GM12878 (cell line): ENCODE measurements around the gene HYPK. TPM values are rescaled to one million over a fixed set of nuclear protein-coding genes. Genes with fewer than 3 reads are reported as not detected.
A peak's percentile ranks its signal among the peaks of the same experiment; 100 is the strongest.

Source experiments
- ATAC-seq: fragments of 200-7000 bp; cut with Tn5 transposase; 3 replicates; pipeline ENCODE4 v1.9.1; 2020; ENCODE audit warnings: mild to moderate bottlenecking, moderate library complexity
- BruUV-seq: library from RNA; stranded (reverse); fragments of 400-500 nt; replicated peaks from 2 replicates; lab custom pipeline; 2021; lab: Mats Ljungman, UMichigan
- CTCF ChIA-PET: fragments of 300-600 bp; sonication (Branson Sonifier 250); formaldehyde crosslinking; extraction: SDS; loops from one replicate; lab custom pipeline; 2021; ENCODE audit warnings: inconsistent platforms; lab: Yijun Ruan, JAX
- POLR2A ChIA-PET: fragments of 350-600 bp; formaldehyde crosslinking; extraction: SDS; loops from one replicate; lab custom pipeline; 2021; ENCODE audit warnings: inconsistent platforms; lab: Charles Lee
- RAD21 ChIA-PET: fragments of 300-600 bp; sonication (Branson Sonifier 250); formaldehyde crosslinking; loops from one replicate; lab custom pipeline; 2023; ENCODE audit warnings: antibody characterized with exemption; ENCODE audit not compliant: unreplicated experiment; lab: Charles Lee
- SMC1A ChIA-PET: fragments of 300-600 bp; sonication (Branson Sonifier 250); formaldehyde crosslinking; loops from one replicate; lab custom pipeline; 2023; ENCODE audit not compliant: unreplicated experiment, uncharacterized antibody; lab: Charles Lee
- DNase-seq: peaks from one replicate; pipeline ENCODE4 v3.0.0-alpha.2; 2011; ENCODE audit warnings: low read depth, low spot score
- FAIRE-seq: peaks from 3 replicates; lab custom pipeline; 2011; peaks lifted over from hg19 to GRCh38; lab: Jason Lieb, UNC
- H2AFZ ChIP-seq: 2 replicates; pipeline ENCODE4 v1.6.0; 2011; ENCODE audit warnings: low read depth, low read length, control low read depth; ENCODE audit not compliant: control insufficient read depth
- H3K27ac ChIP-seq: 2 replicates; pipeline ENCODE4 v1.5.1; 2011; ENCODE audit warnings: control low read depth; ENCODE audit not compliant: control insufficient read depth, insufficient read depth
- H3K27me3 ChIP-seq, 2 experiments: replicated peaks in 1 of 2; 2 replicates each; pipeline versions ENCODE4 v1.6.0 to v1.6.1; 2011; ENCODE audit warnings: low read length in 1 of 2; ENCODE audit not compliant: control insufficient read depth in 2 of 2, insufficient read depth in 2 of 2
- H3K36me3 ChIP-seq, 2 experiments: 2 replicates each; pipeline ENCODE4 v1.5.1; 2011; ENCODE audit warnings: low read length in 1 of 2; ENCODE audit not compliant: control insufficient read depth in 2 of 2, insufficient read depth in 2 of 2
- H3K4me1 ChIP-seq: 2 replicates; pipeline ENCODE4 v1.6.1; 2011; ENCODE audit warnings: mild to moderate bottlenecking, low read length, moderate library complexity, mixed read lengths; ENCODE audit not compliant: control insufficient read depth, insufficient read depth
- H3K4me2 ChIP-seq: 2 replicates; pipeline ENCODE4 v1.6.0; 2011; ENCODE audit warnings: control low read depth; ENCODE audit not compliant: control insufficient read depth, insufficient read depth
- H3K4me3 ChIP-seq: fragments of 200-600 bp; sonication (generic); 2 replicates; pipeline ENCODE4 v1.5.1; 2016
- H3K79me2 ChIP-seq: 2 replicates; pipeline ENCODE4 v1.6.0; 2011; ENCODE audit warnings: low read length; ENCODE audit not compliant: control insufficient read depth, insufficient read depth
- H3K9ac ChIP-seq: 2 replicates; pipeline ENCODE4 v1.8.0; 2011; ENCODE audit warnings: low read length, control low read depth, mixed read lengths; ENCODE audit not compliant: control insufficient read depth, insufficient read depth
- H3K9me3 ChIP-seq: replicated peaks from 3 replicates; pipeline ENCODE4 v1.5.1; 2011; ENCODE audit warnings: mild to moderate bottlenecking, low read length; ENCODE audit not compliant: control insufficient read depth, insufficient read depth
- H4K20me1 ChIP-seq: 2 replicates; pipeline ENCODE4 v1.6.0; 2011; ENCODE audit not compliant: control insufficient read depth, insufficient read depth
- NR2C1 ChIP-seq: fragments of 450-650 bp; IDR thresholded peaks from 2 replicates; pipeline ENCODE4 v1.6.1; 2017; ENCODE audit warnings: antibody characterized with exemption, mild to moderate bottlenecking, moderate library complexity
- STAT1 ChIP-seq: fragments of 450-650 bp; conservative IDR thresholded peaks from 2 replicates; pipeline ENCODE4 v1.6.1; 2014; ENCODE audit warnings: antibody characterized with exemption, mild to moderate bottlenecking
- YY1 ChIP-seq: IDR thresholded peaks from 2 replicates; pipeline ENCODE4 v1.6.1; 2011; ENCODE audit warnings: low read depth, mild to moderate bottlenecking, low read length
- WGBS: methylation state at CpG from one replicate; pipeline ENCODE4 v1.1.6; 2016; ENCODE audit warnings: low lambda C conversion rate; ENCODE audit not compliant: insufficient replicate concordance, insufficient coverage; ENCODE audit errors: missing lambda C conversion rate; 5-methylcytosine and 5-hydroxymethylcytosine counted together
- in situ Hi-C: fragments of 300-500 bp; cut with MboI; formaldehyde crosslinking; loops from 9 replicates; pipeline ENCODE4 v1.14.3; 2018; ENCODE audit warnings: mixed read lengths
- intact Hi-C: fragments of 100-400 bp; cut with micrococcal nuclease; formaldehyde crosslinking; loops from one replicate; pipeline ENCODE4 v1.14.2; 2022; ENCODE audit not compliant: unreplicated experiment
- polyA plus RNA-seq, 11 experiments: library from polyadenylated mRNA; depleted of rRNA in 4 of 11; unstranded in 6 of 11; stranded (reverse) in 5 of 11; fragments of >200 nt; fragmentation: Nextera tagmentation in 4 of 11; fragmentation: Illumina TruSeq in 1 of 11; extraction: Ambion mirVana in 4 of 11; extraction: Trizol in 1 of 11; gene quantifications; 1 replicate in 1 of 11; 2 replicates in 10 of 11; pipeline versions ENCODE4 v1.2.1 to v1.2.3, GENCODE V29; 2011 to 2016; ENCODE audit warnings: inconsistent platforms in 2 of 11, missing spikeins in 2 of 11, low read depth in 1 of 11
- total RNA-seq, 4 experiments: library from RNA; depleted of rRNA in 3 of 4; stranded (reverse); fragments of >200 nt in 3 of 4; fragmentation: Illumina TruSeq in 1 of 4; extraction: Trizol in 1 of 4; gene quantifications; 2 replicates each; pipeline versions ENCODE4 v1.2.1 to v1.2.3, GENCODE V29; 2013 to 2021

Gene HYPK
- total and polyA plus RNA-seq, 10 of the 15 experiments (the other 5 are each of a cell fraction or from before 2014, with no cell fraction given): 8.0 to 38.4 (median 17.5) TPM

- FAIRE-seq (no peak), ATAC-seq (no peak), DNase-seq (no peak)
- Histone ChIP-seq H3K79me2 (peaks cover 64% of the 10 kb centered on the region), H3K4me2 (peak overlapping the region; percentile 77), H3K36me3 (peaks cover 0 to 6% of the 10 kb centered on the region in 2 experiments; a peak in 2 of 4 replicates), H3K27me3 (no peaks in the 10 kb centered on the region), H3K4me1 (peaks cover 10% of the 10 kb centered on the region; the same call in 1 of the 2 replicates), H3K9me3 (no peaks in the 10 kb centered on the region), H3K4me3 (no peak overlapping the region), H3K9ac (no peak overlapping the region), H3K27ac (no peak overlapping the region), H2AFZ (no peak overlapping the region), H4K20me1 (no peaks in the 10 kb centered on the region)
- no peak for TF ChIP-seq STAT1
- no peak for TF ChIP-seq YY1
- no peak for TF ChIP-seq NR2C1
- ChIA-PET SMC1A (interaction anchor here (1.1 to 4.3 kb wide), 4 partner anchors 9 to 29 kb away, joined by 3 to 35 read pairs (median 11); partner anchors contain the start of genes HYPK, SERF2 and SERINC4), POLR2A (interaction anchor here (0.6 to 6.3 kb wide), 7 partner anchors 10 to 72 kb away, joined by 3 to 74 read pairs (median 5); partner anchors contain the start of gene ELL3), CTCF (interaction anchor here (1.0 to 1.8 kb wide), 4 partner anchors 11 to 48 kb away, joined by 3 to 7 read pairs (median 4); partner anchors contain the start of gene ELL3), RAD21 (interaction anchor here (1.0 to 2.0 kb wide), 4 partner anchors 12 to 45 kb away, joined by 3 to 6 read pairs (median 4); partner anchors contain the start of genes ELL3, HYPK and SERINC4)
- BruUV-seq: no TSS peak
- in situ Hi-C loops: no loop called here
- 84% methylated on average over 3 of the region's 3 CpGs for WGBS
- intact Hi-C loops: no loop called here
Observed at GRCh38 chr15:43821505-43821904, 21.1 kb downstream of the HYPK start.
